IMR-90 (cell line): ENCODE data around the gene AJM1. TPM values are rescaled to one million over a fixed set of nuclear protein-coding genes. Genes with fewer than 3 reads are reported as not detected.
A peak's percentile ranks its signal among the peaks of the same experiment; 100 is the strongest.

Experiments used
- ATAC-seq: fragments of 200-7000 bp; cut with Tn5 transposase; 2 replicates; pipeline ENCODE4 v1.9.1; 2020; ENCODE audit warnings: low read depth, mild to moderate bottlenecking, moderate library complexity
- BruUV-seq: library from RNA; stranded (reverse); fragments of 400-500 nt; replicated peaks from 2 replicates; lab custom pipeline; 2021; lab: Mats Ljungman, UMichigan
- CTCF ChIA-PET: fragments of 300-600 bp; formaldehyde crosslinking; extraction: SDS; loops from one replicate; lab custom pipeline; 2021; ENCODE audit warnings: antibody characterized with exemption; lab: Yijun Ruan, JAX
- POLR2A ChIA-PET: fragments of 300-600 bp; sonication (Branson Sonifier 250); formaldehyde crosslinking; loops from one replicate; lab custom pipeline; 2022; ENCODE audit warnings: antibody characterized with exemption; ENCODE audit not compliant: unreplicated experiment; lab: Charles Lee
- DNase-seq: peaks from one replicate; pipeline ENCODE4 v3.0.0; 2013
- H2AFZ ChIP-seq: replicated peaks from 2 replicates; pipeline ENCODE3; 2013; ENCODE audit warnings: low read length, mild to moderate bottlenecking; ENCODE audit not compliant: poor library complexity
- H2AK5ac ChIP-seq: 2 replicates; pipeline ENCODE4 v1.6.1; 2013; ENCODE audit warnings: low read depth, low read length, inconsistent platforms
- H2AK9ac ChIP-seq: replicated peaks from 2 replicates; pipeline ENCODE3; 2013; ENCODE audit warnings: mild to moderate bottlenecking, low read depth, low read length, moderate library complexity; ENCODE audit not compliant: poor library complexity
- H2BK120ac ChIP-seq: 2 replicates; pipeline ENCODE4 v1.6.1; 2013; ENCODE audit warnings: low read depth, low read length, inconsistent platforms
- H2BK15ac ChIP-seq: 3 replicates; pipeline ENCODE4 v1.6.1; 2013; ENCODE audit warnings: low read depth, low read length, inconsistent platforms
- H2BK20ac ChIP-seq: 2 replicates; pipeline ENCODE4 v1.6.1; 2013; ENCODE audit warnings: low read depth, mild to moderate bottlenecking, inconsistent platforms, low read length, moderate library complexity
- H2BK5ac ChIP-seq: 2 replicates; pipeline ENCODE4 v1.6.1; 2013; ENCODE audit warnings: mild to moderate bottlenecking, low read depth, low read length, inconsistent platforms; ENCODE audit not compliant: poor library complexity, severe bottlenecking
- H3K14ac ChIP-seq: replicated peaks from 2 replicates; pipeline ENCODE4 v1.6.1; 2013; ENCODE audit warnings: low read depth, low read length, inconsistent platforms
- H3K18ac ChIP-seq: 2 replicates; pipeline ENCODE4 v1.6.1; 2013; ENCODE audit warnings: low read depth, low read length, control low read depth
- H3K23ac ChIP-seq: 2 replicates; pipeline ENCODE4 v1.6.1; 2013; ENCODE audit warnings: low read depth, low read length, inconsistent platforms
- H3K27ac ChIP-seq: 2 replicates; pipeline ENCODE4 v1.5.1; 2013; ENCODE audit warnings: mild to moderate bottlenecking, control low read depth, low read length; ENCODE audit not compliant: insufficient read depth
- H3K27me3 ChIP-seq: 2 replicates; pipeline ENCODE4 v1.6.1; 2013; ENCODE audit warnings: low read length; ENCODE audit not compliant: control insufficient read depth, insufficient read depth
- H3K36me3 ChIP-seq: 2 replicates; pipeline ENCODE4 v1.6.1; 2013; ENCODE audit warnings: low read length, mixed read lengths; ENCODE audit not compliant: control insufficient read depth, insufficient read depth
- H3K4ac ChIP-seq: 2 replicates; pipeline ENCODE4 v1.6.1; 2013; ENCODE audit warnings: low read depth, low read length, inconsistent platforms
- H3K4me1 ChIP-seq: 2 replicates; pipeline ENCODE4 v1.6.1; 2013; ENCODE audit warnings: low read length, mixed read lengths; ENCODE audit not compliant: control insufficient read depth, insufficient read depth
- H3K4me2 ChIP-seq: 2 replicates; pipeline ENCODE4 v1.6.1; 2013; ENCODE audit warnings: low read depth, mild to moderate bottlenecking, control low read depth, low read length, moderate library complexity
- H3K4me3 ChIP-seq: 2 replicates; pipeline ENCODE4 v1.5.1; 2013; ENCODE audit warnings: low read depth, mild to moderate bottlenecking, control low read depth, low read length, moderate library complexity; ENCODE audit not compliant: insufficient read depth
- H3K56ac ChIP-seq: 2 replicates; pipeline ENCODE4 v1.6.1; 2013; ENCODE audit warnings: low read length, inconsistent platforms; ENCODE audit not compliant: insufficient read depth; ENCODE audit errors: extremely low read depth
- H3K79me1 ChIP-seq, 2 experiments: 2 replicates each; pipeline ENCODE4 v1.6.1; 2013; ENCODE audit warnings: low read length in 2 of 2, inconsistent platforms in 1 of 2, low read depth in 1 of 2
- H3K9ac ChIP-seq: 2 replicates; pipeline ENCODE4 v1.6.1; 2013; ENCODE audit warnings: low read depth, low read length, control low read depth
- H3K9me1 ChIP-seq: 2 replicates; pipeline ENCODE4 v1.6.1; 2013; ENCODE audit warnings: low read length, inconsistent platforms; ENCODE audit not compliant: insufficient read depth
- H3K9me3 ChIP-seq: 2 replicates; pipeline ENCODE4 v1.6.1; 2013; ENCODE audit warnings: low read length; ENCODE audit not compliant: control insufficient read depth, insufficient read depth
- H4K20me1 ChIP-seq: 2 replicates; pipeline ENCODE4 v1.6.1; 2013; ENCODE audit warnings: low read length, inconsistent platforms; ENCODE audit not compliant: insufficient read depth
- H4K5ac ChIP-seq: 2 replicates; pipeline ENCODE4 v1.6.1; 2013; ENCODE audit warnings: mild to moderate bottlenecking, low read depth, low read length, control low read depth
- H4K8ac ChIP-seq, 2 experiments: 2 replicates each; pipeline ENCODE4 v1.6.1; 2013; ENCODE audit warnings: low read depth in 2 of 2, low read length in 2 of 2, control low read depth in 1 of 2, inconsistent platforms in 1 of 2
- H4K91ac ChIP-seq: 2 replicates; pipeline ENCODE4 v1.6.1; 2013; ENCODE audit warnings: low read depth, low read length, inconsistent platforms; ENCODE audit not compliant: insufficient read depth
- WGBS, 2 experiments: methylation state at CpG; one replicate each; pipeline versions ENCODE4 v1.1.5 to v1.1.7; 2013; ENCODE audit warnings: missing lambda C conversion rate in 2 of 2; ENCODE audit not compliant: insufficient read length in 1 of 2; ENCODE audit errors: extremely low coverage in 2 of 2; 5-methylcytosine and 5-hydroxymethylcytosine counted together
- dilution Hi-C: fragments of 300-500 bp; cut with HindIII; formaldehyde crosslinking; loops from one replicate; pipeline ENCODE4 v1.14.3; 2018; ENCODE audit warnings: low sequenced_read_pairs; ENCODE audit not compliant: unreplicated experiment
- in situ Hi-C: fragments of 300-500 bp; cut with MboI; formaldehyde crosslinking; loops from 3 replicates; pipeline ENCODE4 v1.14.3; 2019; ENCODE audit warnings: low sequenced_read_pairs, inconsistent platforms, mixed read lengths
- intact Hi-C: fragments of 100-400 bp; cut with micrococcal nuclease; formaldehyde crosslinking; loops from 2 replicates; pipeline ENCODE4 v1.10.0; 2022
- polyA plus RNA-seq, 3 experiments: library from polyadenylated mRNA; depleted of rRNA; stranded (reverse); fragments of >200 nt; gene quantifications; 2 replicates each; pipeline ENCODE4 v1.2.3, GENCODE V29; 2012; ENCODE audit warnings: low replicate concordance in 1 of 3
- total RNA-seq: library from RNA; depleted of rRNA; stranded (reverse); fragments of >200 nt; gene quantifications from 2 replicates; pipeline ENCODE4 v1.2.3, GENCODE V29; 2012
- TF ChIP-seq, protein P1 (sequence below): fragments of 150-350 bp; IDR thresholded peaks from 2 replicates; pipeline ENCODE4 v1.6.1; 2016; ENCODE audit warnings: low read depth, mild to moderate bottlenecking, low read length, moderate library complexity, borderline replicate concordance

Gene AJM1
- total and polyA plus RNA-seq, 2 of the 4 experiments (the other 2 are of a cell fraction): 0.18 to 1.5 TPM

DNA sequence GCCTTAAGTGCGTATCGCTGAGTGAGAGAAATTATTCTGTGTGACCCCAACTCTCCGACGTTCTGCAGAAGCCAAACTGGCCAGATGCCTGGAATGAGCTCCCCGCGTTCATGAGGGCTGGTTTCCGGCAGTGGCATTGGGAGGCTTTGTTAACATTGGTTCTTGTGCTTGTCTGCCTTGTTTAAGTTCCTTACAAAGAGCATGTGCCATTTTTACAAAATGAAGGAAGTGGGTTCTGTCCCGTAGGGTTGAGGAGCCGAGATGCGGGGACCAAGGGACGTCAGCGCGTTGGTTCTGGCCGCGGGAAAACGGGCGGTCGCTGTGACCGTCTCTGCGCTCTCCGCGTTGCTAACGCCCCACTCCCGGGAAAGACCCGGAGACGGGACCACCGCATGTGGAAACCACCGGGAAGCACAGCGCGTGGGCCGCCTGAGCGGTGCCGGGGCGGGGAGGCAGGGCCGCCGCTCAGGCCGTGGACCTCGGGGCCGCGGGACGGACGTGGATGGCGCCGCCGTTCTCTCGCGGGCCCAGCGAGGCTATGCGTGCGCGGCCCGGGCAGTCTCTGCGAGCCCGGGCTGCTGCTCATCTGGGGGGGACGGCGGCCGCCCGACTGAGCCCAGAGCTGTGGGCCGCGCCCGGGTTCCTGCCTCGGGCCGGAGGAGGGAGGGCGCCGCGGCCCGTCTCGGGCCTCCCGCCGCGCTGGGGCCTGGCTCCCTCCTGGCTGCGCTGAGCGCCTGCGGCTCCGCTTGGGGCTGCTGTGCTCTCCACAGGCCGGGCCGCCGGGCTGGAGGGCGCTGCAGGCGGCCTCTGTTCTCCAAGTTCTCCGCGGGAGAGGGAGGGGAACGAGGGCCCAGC, 21.1 kb upstream of the AJM1 start:
- Histone ChIP-seq H4K8ac (peak overlapping the region in 1 of 2 experiments; percentile 36; a peak in 1 of 4 replicates), H3K18ac (no peak overlapping the region), H2AK5ac (no peak overlapping the region), H3K27ac (no peak overlapping the region), H3K4me2 (no peak overlapping the region), H3K9me1 (no peaks in the 10 kb centered on the region), H3K79me1 (peaks cover 11 to 25% of the 10 kb centered on the region in 2 experiments), H3K4ac (no peak overlapping the region), H4K91ac (no peak overlapping the region), H3K9me3 (no peaks in the 10 kb centered on the region), H2BK20ac (no peak overlapping the region), H2AK9ac (peak overlapping the region; percentile 42), H2BK5ac (no peak overlapping the region), H3K36me3 (peaks cover 20% of the 10 kb centered on the region), H2BK120ac (no peak overlapping the region), H3K4me1 (peaks cover 3% of the 10 kb centered on the region; the same call in 1 of the 2 replicates), H3K56ac (no peak overlapping the region), H3K23ac (no peak overlapping the region; the same call in 1 of the 2 replicates), H4K20me1 (peaks cover 16% of the 10 kb centered on the region), H2BK15ac (no peak overlapping the region), H3K9ac (0 out of 2 replicates have a peak overlapping the region, but pooled peaks have one; percentile 14), H2AFZ (peak overlapping the region; percentile 79), H3K27me3 (no peaks in the 10 kb centered on the region), H3K14ac (no peak overlapping the region), H3K4me3 (no peak overlapping the region), H4K5ac (peak overlapping the region; percentile 17; the same call in 1 of the 2 replicates)
- ChIA-PET POLR2A (interaction anchor here (0.6 kb wide), 1 partner anchor 469 kb away, joined by 3 read pairs; no protein-coding TSS in a partner anchor), CTCF (no interaction called here)
- BruUV-seq: no TSS peak
- no peak for DNase-seq
- 38% methylated on average over 30 of the region's 83 CpGs; no CpG with 5 or more reads in 1 of the 2 experiments for WGBS, 2 experiments
- dilution Hi-C loops (no loop called here), in situ Hi-C loops (no loop called here), intact Hi-C loops (no loop called here)
- peak; percentile 71 for ATAC-seq
- TF ChIP-seq, protein P1, sequence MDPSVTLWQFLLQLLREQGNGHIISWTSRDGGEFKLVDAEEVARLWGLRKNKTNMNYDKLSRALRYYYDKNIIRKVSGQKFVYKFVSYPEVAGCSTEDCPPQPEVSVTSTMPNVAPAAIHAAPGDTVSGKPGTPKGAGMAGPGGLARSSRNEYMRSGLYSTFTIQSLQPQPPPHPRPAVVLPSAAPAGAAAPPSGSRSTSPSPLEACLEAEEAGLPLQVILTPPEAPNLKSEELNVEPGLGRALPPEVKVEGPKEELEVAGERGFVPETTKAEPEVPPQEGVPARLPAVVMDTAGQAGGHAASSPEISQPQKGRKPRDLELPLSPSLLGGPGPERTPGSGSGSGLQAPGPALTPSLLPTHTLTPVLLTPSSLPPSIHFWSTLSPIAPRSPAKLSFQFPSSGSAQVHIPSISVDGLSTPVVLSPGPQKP: no peak
